GM23338 (cell line): ENCODE measurements around the gene FCN3. TPM values are rescaled to one million over a fixed set of nuclear protein-coding genes. Genes with fewer than 3 reads are reported as not detected.

Experiments used
- ATAC-seq: fragments of 200-7000 bp; cut with Tn5 transposase; 3 replicates; pipeline ENCODE4 v1.9.1; 2020
- DNase-seq: peaks from one replicate; pipeline ENCODE4 v3.0.0-alpha.2; 2015; ENCODE audit warnings: low spot score
- H2AFZ ChIP-seq: fragments of 200-600 bp; sonication (generic); 2 replicates; pipeline ENCODE4 v1.8.0; 2016; ENCODE audit warnings: antibody characterized with exemption, mild to moderate bottlenecking, moderate library complexity
- H3F3A ChIP-seq: fragments of 200-600 bp; sonication (generic); replicated peaks from 2 replicates; pipeline ENCODE4 v1.8.0; 2017; ENCODE audit warnings: antibody characterized with exemption, mixed run types, low read depth
- H3K27ac ChIP-seq: fragments of 200-600 bp; sonication (generic); 2 replicates; pipeline ENCODE4 v1.6.1; 2016; ENCODE audit warnings: low read depth
- H3K27me3 ChIP-seq: fragments of 200-600 bp; sonication (generic); 2 replicates; pipeline ENCODE4 v1.8.0; 2016; ENCODE audit warnings: mild to moderate bottlenecking, mixed run types, moderate library complexity; ENCODE audit not compliant: insufficient read depth
- H3K36me3 ChIP-seq: fragments of 200-600 bp; sonication (generic); 2 replicates; pipeline ENCODE4 v1.8.0; 2016; ENCODE audit warnings: mild to moderate bottlenecking; ENCODE audit not compliant: insufficient read depth
- H3K4me1 ChIP-seq: fragments of 200-600 bp; sonication (generic); 2 replicates; pipeline ENCODE4 v1.8.0; 2016; ENCODE audit warnings: mild to moderate bottlenecking, moderate library complexity; ENCODE audit not compliant: insufficient read depth
- H3K4me2 ChIP-seq: fragments of 200-600 bp; sonication (generic); 2 replicates; pipeline ENCODE4 v1.7.1; 2017; ENCODE audit warnings: mixed run types
- H3K4me3 ChIP-seq: fragments of 200-600 bp; sonication (generic); 2 replicates; pipeline ENCODE4 v1.6.1; 2016; ENCODE audit warnings: mixed run types
- H3K79me2 ChIP-seq: fragments of 200-600 bp; sonication (generic); replicated peaks from 2 replicates; pipeline ENCODE4 v1.8.0; 2017; ENCODE audit warnings: mild to moderate bottlenecking; ENCODE audit not compliant: insufficient read depth
- H3K9me2 ChIP-seq: fragments of 200-600 bp; sonication (generic); 2 replicates; pipeline ENCODE4 v1.8.0; 2017; ENCODE audit not compliant: insufficient read depth
- H4K20me1 ChIP-seq: fragments of 200-600 bp; sonication (generic); replicated peaks from 2 replicates; pipeline ENCODE4 v1.8.0; 2017; ENCODE audit warnings: mild to moderate bottlenecking; ENCODE audit not compliant: insufficient read depth
- H3K27ac Mint-ChIP-seq: 2 replicates; pipeline ENCODE4 v1.8.0; 2020; ENCODE audit warnings: inconsistent platforms, mild to moderate bottlenecking, moderate library complexity, mixed read lengths
- H3K27me3 Mint-ChIP-seq: 3 replicates; pipeline ENCODE4 v1.8.0; 2022; ENCODE audit warnings: low read depth, mild to moderate bottlenecking, moderate library complexity, mixed read lengths, inconsistent platforms; ENCODE audit not compliant: insufficient read depth, poor library complexity
- H3K36me3 Mint-ChIP-seq: 3 replicates; pipeline ENCODE4 v1.8.0; 2021; ENCODE audit warnings: low read depth, mild to moderate bottlenecking, inconsistent platforms, moderate library complexity, mixed read lengths
- H3K4me1 Mint-ChIP-seq: 3 replicates; pipeline ENCODE4 v1.8.0; 2020; ENCODE audit warnings: mild to moderate bottlenecking, inconsistent platforms, mixed read lengths
- H3K4me3 Mint-ChIP-seq: 3 replicates; pipeline ENCODE4 v1.8.0; 2021; ENCODE audit warnings: moderate library complexity, mild to moderate bottlenecking, inconsistent platforms, mixed read lengths
- H3K9me3 Mint-ChIP-seq: 3 replicates; pipeline ENCODE4 v1.8.0; 2020; ENCODE audit warnings: moderate library complexity, mild to moderate bottlenecking, inconsistent platforms, mixed read lengths
- CREB1 ChIP-seq: fragments of 250-450 bp; sonication (Bioruptor Pico); IDR thresholded peaks from 2 replicates; pipeline ENCODE4 v1.5.0; 2020; ENCODE audit warnings: low read depth, mild to moderate bottlenecking, moderate library complexity
- CTCF ChIP-seq, 2 experiments: fragments of 200-600 bp in 1 of 2; sonication (generic) in 1 of 2; conservative IDR thresholded peaks; 2 replicates each; pipeline versions ENCODE4 v1.5.1 to v1.6.1; 2016 to 2017; ENCODE audit warnings: antibody characterized with exemption in 2 of 2, low read depth in 2 of 2, mild to moderate bottlenecking in 2 of 2, moderate library complexity in 1 of 2
- ETS1 ChIP-seq: IDR thresholded peaks from 2 replicates; pipeline ENCODE4 v1.6.1; 2016; ENCODE audit warnings: antibody characterized with exemption
- EZH2 ChIP-seq: fragments of 200-600 bp; sonication (generic); IDR thresholded peaks from one replicate; pipeline ENCODE4 v1.8.0; 2017; ENCODE audit warnings: antibody characterized with exemption, mild to moderate bottlenecking, low read depth; ENCODE audit not compliant: unreplicated experiment
- EZH2phosphoT487 ChIP-seq: fragments of 200-600 bp; sonication (generic); IDR thresholded peaks from one replicate; pipeline ENCODE4 v1.8.1; 2018; ENCODE audit warnings: antibody characterized with exemption; ENCODE audit not compliant: unreplicated experiment
- JUNB ChIP-seq: IDR thresholded peaks from one replicate; pipeline ENCODE4 v1.6.1; 2016; ENCODE audit warnings: antibody characterized with exemption; ENCODE audit not compliant: unreplicated experiment
- NANOG ChIP-seq: IDR thresholded peaks from 2 replicates; pipeline ENCODE4 v1.6.1; 2016; ENCODE audit warnings: antibody characterized with exemption, borderline replicate concordance
- POLR2AphosphoS5 ChIP-seq: IDR thresholded peaks from 2 replicates; pipeline ENCODE4 v1.6.1; 2016; ENCODE audit warnings: antibody characterized with exemption, low read depth
- REST ChIP-seq: IDR thresholded peaks from one replicate; pipeline ENCODE4 v1.6.1; 2018; ENCODE audit warnings: antibody characterized with exemption; ENCODE audit not compliant: unreplicated experiment
- STAT1 ChIP-seq: IDR thresholded peaks from one replicate; pipeline ENCODE4 v1.6.1; 2016; ENCODE audit warnings: antibody characterized with exemption; ENCODE audit not compliant: unreplicated experiment
- ZNF114 ChIP-seq: fragments of 250-450 bp; sonication (Bioruptor Pico); IDR thresholded peaks from 2 replicates; pipeline ENCODE4 v1.5.0; 2020; ENCODE audit warnings: mild to moderate bottlenecking, moderate library complexity
- ZNF331 ChIP-seq: fragments of 250-450 bp; sonication (Bioruptor Pico); IDR thresholded peaks from 2 replicates; pipeline ENCODE4 v1.5.0; 2020; ENCODE audit warnings: low read depth, mild to moderate bottlenecking, moderate library complexity
- ZNF462 ChIP-seq: fragments of 250-450 bp; sonication (Bioruptor Pico); IDR thresholded peaks from 2 replicates; pipeline ENCODE4 v1.5.0; 2020; ENCODE audit warnings: mild to moderate bottlenecking, moderate library complexity
- polyA plus RNA-seq: library from polyadenylated mRNA; unstranded; fragments of >200 nt; fragmentation: Nextera tagmentation; extraction: Ambion mirVana; gene quantifications from 2 replicates; pipeline ENCODE4 v1.2.1, GENCODE V29; 2016
- total RNA-seq: library from RNA; depleted of rRNA; stranded (reverse); fragments of >200 nt; shearing (Covaris generic); gene quantifications from 2 replicates; pipeline ENCODE4 v1.2.3, GENCODE V29; 2014

The FCN3 gene
- total and polyA plus RNA-seq, 2 experiments from 2014 or later, result 0.49 TPM; not detected in 1

- Histone ChIP-seq H3K79me2 (no peaks in the 10 kb centered on the region), H3K27me3 (peaks cover 47% of the 10 kb centered on the region), H3F3A (peaks cover 8% of the 10 kb centered on the region; the same call in 1 of the 2 replicates), H2AFZ (no peak overlapping the region), H3K9me2 (no peaks in the 10 kb centered on the region), H3K4me2 (no peak overlapping the region), H3K27ac (no peak overlapping the region), H3K4me3 (no peak overlapping the region), H3K4me1 (peaks cover 14% of the 10 kb centered on the region), H4K20me1 (no peaks in the 10 kb centered on the region), H3K36me3 (no peaks in the 10 kb centered on the region)
- Mint-ChIP-seq H3K27me3 (peaks cover 44% of the 10 kb centered on the region), H3K4me3 (no peak overlapping the region; the same call in 2 of the 3 replicates), H3K9me3 (no peaks in the 10 kb centered on the region), H3K27ac (no peak overlapping the region), H3K36me3 (peaks cover 5% of the 10 kb centered on the region; the same call in 1 of the 3 replicates), H3K4me1 (peaks cover 16% of the 10 kb centered on the region; the same call in 2 of the 3 replicates)
- DNase-seq (no peak), ATAC-seq (no peak)
- TF ChIP-seq CTCF (conservative IDR thresholded peaks at IDR 0.05; ENCODE audit: low read depth in 2 of 2), result no peak
- no peak for TF ChIP-seq ETS1
- TF ChIP-seq ZNF462 (CRISPR knock-in tag), result no peak
- TF ChIP-seq ZNF331 (CRISPR knock-in tag), result no peak
- TF ChIP-seq ZNF114, result no peak
- TF ChIP-seq NANOG, result no peak
- TF ChIP-seq JUNB, result no peak
- TF ChIP-seq REST, result no peak
- no peak for TF ChIP-seq STAT1
- no peak for TF ChIP-seq CREB1 (CRISPR knock-in tag)
- no peak for TF ChIP-seq EZH2phosphoT487
- no peak for TF ChIP-seq EZH2
- no peak for TF ChIP-seq POLR2AphosphoS5
These were observed 15.7 kb downstream of the FCN3 start for GRCh38 chr1:27358928-27359313.
